Upper lobe of left lung (tissue), 6 donors: Measurements from ENCODE around the gene VAC14. TPM values are rescaled to one million over a fixed set of nuclear protein-coding genes. Genes with fewer than 3 reads are reported as not detected.

Experiments used
- ATAC-seq, 2 donors: fragments of 200-7000 bp; cut with Tn5 transposase; one replicate each; pipeline ENCODE4 v1.9.1; 2022; ENCODE audit warnings: mild to moderate bottlenecking in 2 of 2, moderate library complexity in 2 of 2; ENCODE audit not compliant: low FRiP score in 2 of 2
- DNase-seq, 2 donors: peaks; one replicate each; pipeline ENCODE4 v3.0.0-alpha.2; 2019 to 2020
- H3K27ac ChIP-seq, 4 donors: fragments of 200-600 bp; sonication (generic); one replicate each; pipeline ENCODE4 v1.5.1; 2016 to 2019
- H3K27me3 ChIP-seq, 4 donors: fragments of 200-600 bp; sonication (generic); one replicate each; pipeline ENCODE4 v1.5.1; 2017 to 2019
- H3K36me3 ChIP-seq, 4 donors: fragments of 200-600 bp; sonication (generic); one replicate each; pipeline ENCODE4 v1.5.1; 2016 to 2019
- H3K4me1 ChIP-seq, 4 donors: fragments of 200-600 bp; sonication (generic); one replicate each; pipeline ENCODE4 v1.5.1; 2018 to 2019
- H3K4me3 ChIP-seq, 4 donors: fragments of 200-600 bp; sonication (generic); one replicate each; pipeline ENCODE4 v1.5.1; 2017 to 2019; ENCODE audit warnings: mild to moderate bottlenecking in 2 of 4, moderate library complexity in 1 of 4
- H3K9me3 ChIP-seq, 4 donors: fragments of 200-600 bp; sonication (generic); one replicate each; pipeline ENCODE4 v1.5.1; 2018 to 2019
- CTCF ChIP-seq, 6 experiments: fragments of 450-650 bp in 4 of 6; fragments of 200-600 bp in 2 of 6; sonication (generic) in 2 of 6; IDR thresholded peaks; one replicate each; pipeline ENCODE4 v1.5.1; 2016 to 2019; ENCODE audit warnings: antibody characterized with exemption in 6 of 6
- EP300 ChIP-seq, 4 donors: sonication (generic); formaldehyde crosslinking; IDR thresholded peaks; one replicate each; pipeline ENCODE4 v1.5.1; 2017; ENCODE audit warnings: antibody characterized with exemption in 4 of 4, control low read depth in 2 of 4
- POLR2A ChIP-seq, 4 donors: fragments of 450-650 bp; IDR thresholded peaks; one replicate each; pipeline ENCODE4 v1.5.1; 2016 to 2017; ENCODE audit warnings: antibody characterized with exemption in 4 of 4, mild to moderate bottlenecking in 2 of 4
- POLR2AphosphoS5 ChIP-seq, 2 donors: sonication (generic); formaldehyde crosslinking; IDR thresholded peaks; one replicate each; pipeline ENCODE4 v1.5.1; 2017; ENCODE audit warnings: antibody characterized with exemption in 2 of 2
- WGBS, 2 donors: methylation state at CpG; one replicate each; pipeline ENCODE4 v1.1.5; 2017 to 2018; 5-methylcytosine and 5-hydroxymethylcytosine counted together
- total RNA-seq, 6 donors: library from RNA; depleted of rRNA in 4 of 6; stranded (reverse); fragments of >200 nt in 4 of 6; gene quantifications; one replicate each; pipeline versions ENCODE4 v1.1.0 to v1.2.1, GENCODE V29; 2016 to 2021
- donor health status: DM: no; HTN: no; CAD: no; lungs with moderate emphysema.
- donor health status: DM: no; HTN: yes; CAD: no; lungs with severe emphysema.

Gene VAC14
- total RNA-seq, 6 donors from 2014 or later = 39.6 to 145 (median 57.4) TPM

GRCh38 chr16:70720425-70721201, 80.3 kb downstream of the VAC14 start:
- Histone ChIP-seq H3K9me3 (no peaks in the 10 kb centered on the region), H3K27me3 (no peaks in the 10 kb centered on the region), H3K36me3 (peaks cover 0 to 4% (median 2%) of the 10 kb centered on the region in 4 donors), H3K27ac (peak overlapping the region in 3 of 4 donors; percentile 26 to 62 (median 48)), H3K4me1 (peaks cover 24 to 47% (median 32%) of the 10 kb centered on the region in 4 donors), H3K4me3 (no peak overlapping the region)
- peak in 1 of 2 donors; percentile 54 for DNase-seq
- 75 to 76% methylated on average over 17 to 18 of the region's 18 CpGs for WGBS, 2 donors
- no peak for ATAC-seq
- TF ChIP-seq POLR2A (IDR thresholded peaks at IDR 0.05) (peak in 1 of 4 donors; percentile 8), POLR2AphosphoS5 (IDR thresholded peaks at IDR 0.05) (no peak), EP300 (IDR thresholded peaks at IDR 0.05) (peak in 1 of 4 donors; percentile 60)

- peak in 1 of 2 donors; percentile 58 for DNase-seq
- no peak for TF ChIP-seq POLR2AphosphoS5 (IDR thresholded peaks at IDR 0.05)
- TF ChIP-seq CTCF (IDR thresholded peaks at IDR 0.05) = no peak
- TF ChIP-seq EP300 (IDR thresholded peaks at IDR 0.05) = no peak
- TF ChIP-seq POLR2A (IDR thresholded peaks at IDR 0.05) = no peak
- Histone ChIP-seq H3K4me1 (peaks cover 15 to 40% (median 28%) of the 10 kb centered on the region in 4 donors), H3K9me3 (no peaks in the 10 kb centered on the region), H3K4me3 (no peak overlapping the region), H3K27ac (peak overlapping the region in 2 of 4 donors; percentile 7 to 72), H3K36me3 (peaks cover 0 to 4% (median 2%) of the 10 kb centered on the region in 4 donors), H3K27me3 (no peaks in the 10 kb centered on the region)
- ATAC-seq = no peak
- WGBS, 2 donors = 94 to 97% methylated on average over 6 to 9 of the region's 9 CpGs
Measured at GRCh38 chr16:70717065-70717464, 83.9 kb downstream of the VAC14 start.

GRCh38 chr16:70715860-70716357, 85.0 kb downstream of the VAC14 start:
- H3K27me3 ChIP-seq = no peaks in the 10 kb centered on the region
- H3K9me3 ChIP-seq = no peaks in the 10 kb centered on the region
- no peak overlapping the region for H3K4me3 ChIP-seq
- ATAC-seq = peak in 1 of 2 donors; percentile 2
- peaks cover 15 to 45% (median 32%) of the 10 kb centered on the region in 4 donors for H3K4me1 ChIP-seq
- H3K36me3 ChIP-seq = peaks cover 0 to 5% (median 0%) of the 10 kb centered on the region in 4 donors
- DNase-seq = no peak
- H3K27ac ChIP-seq = peak overlapping the region; percentile 24 to 72 (median 53)
- WGBS, 2 donors = 49 to 57% methylated on average over 3 to 6 of the region's 6 CpGs
- no peak for TF ChIP-seq POLR2A (IDR thresholded peaks at IDR 0.05)
- TF ChIP-seq EP300 (IDR thresholded peaks at IDR 0.05) = no peak
- TF ChIP-seq POLR2AphosphoS5 (IDR thresholded peaks at IDR 0.05) = no peak
- TF ChIP-seq CTCF (IDR thresholded peaks at IDR 0.05) = no peak

- Histone ChIP-seq H3K4me3 (no peak overlapping the region), H3K9me3 (no peaks in the 10 kb centered on the region), H3K36me3 (peaks cover 0 to 5% (median 0%) of the 10 kb centered on the region in 4 donors), H3K4me1 (peaks cover 18 to 44% (median 33%) of the 10 kb centered on the region in 4 donors), H3K27me3 (no peaks in the 10 kb centered on the region), H3K27ac (peak overlapping the region; percentile 24 to 72 (median 53))
- TF ChIP-seq POLR2AphosphoS5 (IDR thresholded peaks at IDR 0.05) = peak in 1 of 2 donors; percentile 68
- peak in 1 of 6 experiments; percentile 16 for TF ChIP-seq CTCF (IDR thresholded peaks at IDR 0.05)
- TF ChIP-seq EP300 (IDR thresholded peaks at IDR 0.05) = no peak
- TF ChIP-seq POLR2A (IDR thresholded peaks at IDR 0.05) = no peak
- peak; percentile 55 to 67 for ATAC-seq
- DNase-seq = peak; percentile 66 to 80
- WGBS, 2 donors = 59 to 64% methylated on average over 23 of the region's 23 CpGs
Measured at GRCh38 chr16:70715055-70715858, 85.7 kb downstream of the VAC14 start.
